ENCODE measurements around the gene UVRAG. TPM values are rescaled to one million over a fixed set of nuclear protein-coding genes. Genes with fewer than 3 reads are reported as not detected.

The UVRAG gene
- total RNA-seq, 2 experiments from 2014 or later, result 16.5 to 19.5 TPM

DNA sequence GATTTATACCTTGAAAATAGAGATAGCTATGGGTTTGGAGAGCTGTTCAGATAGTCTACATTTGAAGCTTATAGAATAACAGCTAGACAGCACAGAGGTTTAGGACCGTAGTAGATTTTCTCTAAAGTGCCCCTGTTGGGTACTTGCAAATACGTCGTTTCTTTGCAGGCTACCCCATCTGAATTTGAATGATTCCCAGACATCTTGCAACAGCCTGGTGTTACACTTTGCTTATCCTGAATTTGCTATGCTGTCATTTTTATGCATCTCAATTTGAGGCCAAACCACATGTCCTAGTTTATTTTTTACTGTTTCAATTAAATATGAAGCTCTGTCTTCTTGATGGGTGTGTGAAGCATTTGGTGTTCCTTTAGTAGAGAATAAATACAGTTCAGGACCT lies 249.2 kb downstream of the UVRAG start:
- Mint-ChIP-seq H3K4me1 (ENCODE audit: low read depth) (no peaks in the 10 kb centered on the region), H3K36me3 (ENCODE audit: low read depth) (peaks cover 75% of the 10 kb centered on the region), H3K27me3 (no peaks in the 10 kb centered on the region), H3K27ac (no peak overlapping the region), H3K4me3 (no peak overlapping the region), H3K9me3 (no peaks in the 10 kb centered on the region)
- POLR2A ChIA-PET, result no interaction called here
- no peak overlapping the region for H3K4me3 ChIP-seq (ENCODE audit: low read length)
- CTCF ChIA-PET, result no interaction called here
- H3K27ac ChIP-seq (ENCODE audit: low read depth in 1 of 2, low read length in 2 of 2), result no peak overlapping the region
- intact Hi-C loops (cut with DNase I, micrococcal nuclease), result no loop called here
- H3K36me3 ChIP-seq (ENCODE audit: insufficient read depth, low read length), result peaks cover 38% of the 10 kb centered on the region
- ATAC-seq (ENCODE audit: poor library complexity) (no peak), DNase-seq (no peak)
- H3K27me3 ChIP-seq (ENCODE audit: control insufficient read depth in 1 of 2, insufficient read depth in 2 of 2, low read length in 2 of 2), result no peaks in the 10 kb centered on the region
- H3K4me1 ChIP-seq (ENCODE audit: insufficient read depth, low read length), result no peaks in the 10 kb centered on the region
- H3K9me3 ChIP-seq (ENCODE audit: control insufficient read depth in 1 of 2, insufficient read depth in 1 of 2, low read length in 2 of 2), result no peaks in the 10 kb centered on the region
- TF ChIP-seq CTCF (IDR thresholded peaks at IDR 0.05), result no peak

- Histone ChIP-seq H3K27me3 (ENCODE audit: control insufficient read depth in 1 of 2, insufficient read depth in 2 of 2, low read length in 2 of 2) (no peaks in the 10 kb centered on the region), H3K4me3 (ENCODE audit: low read length) (no peak overlapping the region), H3K4me1 (ENCODE audit: insufficient read depth, low read length) (no peaks in the 10 kb centered on the region), H3K36me3 (ENCODE audit: insufficient read depth, low read length) (peaks cover 33% of the 10 kb centered on the region), H3K9me3 (ENCODE audit: control insufficient read depth in 1 of 2, insufficient read depth in 1 of 2, low read length in 2 of 2) (no peaks in the 10 kb centered on the region), H3K27ac (ENCODE audit: low read depth in 1 of 2, low read length in 2 of 2) (no peak overlapping the region)
- intact Hi-C loops (cut with DNase I, micrococcal nuclease), result no loop called here
- Mint-ChIP-seq H3K4me1 (ENCODE audit: low read depth) (no peaks in the 10 kb centered on the region), H3K36me3 (ENCODE audit: low read depth) (peaks cover 76% of the 10 kb centered on the region), H3K27me3 (no peaks in the 10 kb centered on the region), H3K27ac (no peak overlapping the region), H3K9me3 (no peaks in the 10 kb centered on the region), H3K4me3 (no peak overlapping the region)
- POLR2A ChIA-PET, result no interaction called here
- no peak for DNase-seq
- CTCF ChIA-PET, result no interaction called here
- no peak for ATAC-seq (ENCODE audit: poor library complexity)
- no peak for TF ChIP-seq CTCF (IDR thresholded peaks at IDR 0.05)
Measured at GRCh38 chr11:76067099-76067498, 252.1 kb downstream of the UVRAG start.

DNA sequence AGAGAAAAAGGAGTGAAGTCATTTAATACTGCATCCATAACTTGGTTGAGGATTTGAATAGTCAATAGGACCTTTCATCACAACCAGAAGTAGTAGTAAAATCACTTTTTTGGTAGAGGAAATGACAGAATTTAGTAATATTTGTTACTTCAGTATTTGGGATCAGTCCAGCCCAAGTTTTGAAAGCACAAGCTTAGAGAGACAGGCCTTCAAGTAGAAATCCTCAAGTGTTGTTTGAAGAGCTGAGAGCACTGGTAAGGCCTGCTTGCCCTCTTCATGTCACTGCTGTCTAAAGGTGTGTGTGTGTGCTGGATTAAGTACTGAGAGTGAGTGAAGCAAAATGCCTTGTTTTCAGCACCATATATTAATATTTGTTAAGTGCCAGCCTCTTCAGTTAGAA lies 254.0 kb downstream of the UVRAG start:
- no peak for TF ChIP-seq CTCF (IDR thresholded peaks at IDR 0.05)
- Histone ChIP-seq H3K4me1 (ENCODE audit: insufficient read depth, low read length) (no peaks in the 10 kb centered on the region), H3K4me3 (ENCODE audit: low read length) (no peak overlapping the region), H3K27me3 (ENCODE audit: control insufficient read depth in 1 of 2, insufficient read depth in 2 of 2, low read length in 2 of 2) (no peaks in the 10 kb centered on the region), H3K27ac (ENCODE audit: low read depth in 1 of 2, low read length in 2 of 2) (no peak overlapping the region), H3K9me3 (ENCODE audit: control insufficient read depth in 1 of 2, insufficient read depth in 1 of 2, low read length in 2 of 2) (no peaks in the 10 kb centered on the region), H3K36me3 (ENCODE audit: insufficient read depth, low read length) (peaks cover 23% of the 10 kb centered on the region)
- DNase-seq (no peak), ATAC-seq (ENCODE audit: poor library complexity) (no peak)
- peaks cover 61% of the 10 kb centered on the region for H3K36me3 Mint-ChIP-seq (ENCODE audit: low read depth)
- intact Hi-C loops (cut with DNase I, micrococcal nuclease), result no loop called here
- POLR2A ChIA-PET, result no interaction called here
- H3K4me1 Mint-ChIP-seq (ENCODE audit: low read depth), result no peaks in the 10 kb centered on the region
- CTCF ChIA-PET, result no interaction called here
- no peak overlapping the region for H3K4me3 Mint-ChIP-seq
- no peaks in the 10 kb centered on the region for H3K9me3 Mint-ChIP-seq
- H3K27ac Mint-ChIP-seq, result no peak overlapping the region
- H3K27me3 Mint-ChIP-seq, result no peaks in the 10 kb centered on the region

Measured in CD4-positive, alpha-beta T cell (primary cell).